ENCODE measurements around the gene RBBP8.
A peak's percentile ranks its signal among the peaks of the same experiment; 100 is the strongest.

The RBBP8 gene

DNA sequence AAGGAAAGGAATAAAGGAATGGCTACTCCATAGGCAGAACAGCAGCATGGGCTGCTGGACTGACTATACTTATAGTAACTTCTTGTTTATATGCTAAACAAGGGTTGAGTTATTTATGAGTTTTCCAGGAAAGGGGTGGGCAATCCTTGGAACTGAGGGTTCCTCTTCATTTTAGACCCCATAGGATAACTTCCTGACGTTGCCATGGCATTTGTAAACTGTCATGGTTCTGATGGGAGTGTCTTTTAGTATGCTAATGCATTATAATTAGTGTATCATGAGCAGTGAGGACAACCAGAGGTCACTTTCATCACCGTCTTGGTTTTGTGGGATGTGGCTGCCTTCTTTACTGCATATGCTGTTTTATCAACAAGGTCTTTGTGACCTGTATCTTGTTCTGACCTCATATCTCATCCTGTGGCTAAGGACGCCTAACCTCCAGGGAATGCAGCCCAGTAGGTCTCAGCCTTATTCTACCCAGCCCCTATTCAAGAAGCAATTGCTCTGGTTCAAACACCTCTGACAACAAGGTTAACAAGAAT is 103.6 kb downstream of the RBBP8 start:
- H3K4me3 ChIP-seq (ENCODE audit: control insufficient read depth in 1 of 7, extremely low read depth in 1 of 7, insufficient read depth in 4 of 7, low read depth in 2 of 7, low read length in 6 of 7) = no peak overlapping the region
- no peaks in the 10 kb centered on the region for H3K9me3 ChIP-seq (ENCODE audit: control extremely low read depth in 1 of 5, control insufficient read depth in 4 of 5, insufficient read depth in 2 of 5, low read depth in 1 of 5, low read length in 4 of 5)
- H3K27me3 ChIP-seq (replicated peaks in 2 of 5; ENCODE audit: control insufficient read depth in 4 of 5, insufficient read depth in 5 of 5, low read length in 4 of 5) = no peaks in the 10 kb centered on the region
- 93% methylated on average over 2 of the region's 3 CpGs for WGBS (ENCODE audit: insufficient coverage)
- H3K27ac ChIP-seq (ENCODE audit: insufficient read depth in 1 of 2, low read depth in 1 of 2, low read length in 2 of 2, poor library complexity in 1 of 2, severe bottlenecking in 2 of 2) = no peak overlapping the region
- ChIA-PET POLR2A (interaction anchor here (0.6 kb wide), 1 partner anchor 233 kb away, joined by 3 read pairs; no protein-coding TSS in a partner anchor), CTCF (interaction anchor here (0.6 kb wide), 1 partner anchor 233 kb away, joined by 3 read pairs; no protein-coding TSS in a partner anchor)
- no peaks in the 10 kb centered on the region for H3K4me1 ChIP-seq (ENCODE audit: control extremely low read depth in 1 of 4, control insufficient read depth in 4 of 4, insufficient read depth in 4 of 4, low read length in 3 of 4)
- H3K36me3 ChIP-seq (ENCODE audit: control insufficient read depth in 4 of 4, insufficient read depth in 4 of 4, low read length in 3 of 4) = no peaks in the 10 kb centered on the region
- DNase-seq = no peak

- Histone ChIP-seq H3K36me3 (ENCODE audit: control insufficient read depth in 4 of 4, insufficient read depth in 4 of 4, low read length in 3 of 4) (no peaks in the 10 kb centered on the region), H3K9me3 (ENCODE audit: control extremely low read depth in 1 of 5, control insufficient read depth in 4 of 5, insufficient read depth in 2 of 5, low read depth in 1 of 5, low read length in 4 of 5) (peaks cover 0 to 7% (median 0%) of the 10 kb centered on the region in 5 experiments), H3K4me1 (ENCODE audit: control extremely low read depth in 1 of 4, control insufficient read depth in 4 of 4, insufficient read depth in 4 of 4, low read length in 3 of 4) (no peaks in the 10 kb centered on the region), H3K27ac (ENCODE audit: insufficient read depth in 1 of 2, low read depth in 1 of 2, low read length in 2 of 2, poor library complexity in 1 of 2, severe bottlenecking in 2 of 2) (no peak overlapping the region), H3K4me3 (ENCODE audit: control insufficient read depth in 1 of 7, extremely low read depth in 1 of 7, insufficient read depth in 4 of 7, low read depth in 2 of 7, low read length in 6 of 7) (no peak overlapping the region), H3K27me3 (replicated peaks in 2 of 5; ENCODE audit: control insufficient read depth in 4 of 5, insufficient read depth in 5 of 5, low read length in 4 of 5) (no peaks in the 10 kb centered on the region)
- no peak for DNase-seq
- ChIA-PET POLR2A (no interaction called here), CTCF (interaction anchor here (1.1 kb wide), 1 partner anchor 9 kb away, joined by 3 read pairs; no protein-coding TSS in a partner anchor)
- WGBS (ENCODE audit: insufficient coverage) = no CpG with 5 or more reads among the region's 2 CpGs
Observed at GRCh38 chr18:23037646-23038045, 104.5 kb downstream of the RBBP8 start.

GRCh38 chr18:23038712-23039111 is 105.6 kb downstream of the RBBP8 start:
- Histone ChIP-seq H3K4me3 (ENCODE audit: control insufficient read depth in 1 of 7, extremely low read depth in 1 of 7, insufficient read depth in 4 of 7, low read depth in 2 of 7, low read length in 6 of 7) (no peak overlapping the region), H3K9me3 (ENCODE audit: control extremely low read depth in 1 of 5, control insufficient read depth in 4 of 5, insufficient read depth in 2 of 5, low read depth in 1 of 5, low read length in 4 of 5) (peaks cover 0 to 7% (median 0%) of the 10 kb centered on the region in 5 experiments), H3K27ac (ENCODE audit: insufficient read depth in 1 of 2, low read depth in 1 of 2, low read length in 2 of 2, poor library complexity in 1 of 2, severe bottlenecking in 2 of 2) (no peak overlapping the region), H3K27me3 (replicated peaks in 2 of 5; ENCODE audit: control insufficient read depth in 4 of 5, insufficient read depth in 5 of 5, low read length in 4 of 5) (no peaks in the 10 kb centered on the region), H3K4me1 (ENCODE audit: control extremely low read depth in 1 of 4, control insufficient read depth in 4 of 4, insufficient read depth in 4 of 4, low read length in 3 of 4) (no peaks in the 10 kb centered on the region), H3K36me3 (ENCODE audit: control insufficient read depth in 4 of 4, insufficient read depth in 4 of 4, low read length in 3 of 4) (no peaks in the 10 kb centered on the region)
- WGBS (ENCODE audit: insufficient coverage) = 90% methylated on average over 2 of the region's 4 CpGs
- CTCF ChIA-PET = no interaction called here
- DNase-seq = no peak
- POLR2A ChIA-PET = no interaction called here

- Histone ChIP-seq H3K27ac (ENCODE audit: insufficient read depth in 1 of 2, low read depth in 1 of 2, low read length in 2 of 2, poor library complexity in 1 of 2, severe bottlenecking in 2 of 2) (no peak overlapping the region), H3K9me3 (ENCODE audit: control extremely low read depth in 1 of 5, control insufficient read depth in 4 of 5, insufficient read depth in 2 of 5, low read depth in 1 of 5, low read length in 4 of 5) (peaks cover 0 to 7% (median 0%) of the 10 kb centered on the region in 5 experiments), H3K4me3 (ENCODE audit: control insufficient read depth in 1 of 7, extremely low read depth in 1 of 7, insufficient read depth in 4 of 7, low read depth in 2 of 7, low read length in 6 of 7) (no peak overlapping the region), H3K36me3 (ENCODE audit: control insufficient read depth in 4 of 4, insufficient read depth in 4 of 4, low read length in 3 of 4) (no peaks in the 10 kb centered on the region), H3K27me3 (replicated peaks in 2 of 5; ENCODE audit: control insufficient read depth in 4 of 5, insufficient read depth in 5 of 5, low read length in 4 of 5) (no peaks in the 10 kb centered on the region), H3K4me1 (ENCODE audit: control extremely low read depth in 1 of 4, control insufficient read depth in 4 of 4, insufficient read depth in 4 of 4, low read length in 3 of 4) (no peaks in the 10 kb centered on the region)
- ChIA-PET POLR2A (no interaction called here), CTCF (interaction anchor here (1.2 to 1.7 kb wide), 5 partner anchors 11 to 370 kb away, joined by 3 to 7 read pairs (median 4); no protein-coding TSS in a partner anchor)
- DNase-seq = no peak
Observed at GRCh38 chr18:23042133-23042532, 109.0 kb downstream of the RBBP8 start.

DNA sequence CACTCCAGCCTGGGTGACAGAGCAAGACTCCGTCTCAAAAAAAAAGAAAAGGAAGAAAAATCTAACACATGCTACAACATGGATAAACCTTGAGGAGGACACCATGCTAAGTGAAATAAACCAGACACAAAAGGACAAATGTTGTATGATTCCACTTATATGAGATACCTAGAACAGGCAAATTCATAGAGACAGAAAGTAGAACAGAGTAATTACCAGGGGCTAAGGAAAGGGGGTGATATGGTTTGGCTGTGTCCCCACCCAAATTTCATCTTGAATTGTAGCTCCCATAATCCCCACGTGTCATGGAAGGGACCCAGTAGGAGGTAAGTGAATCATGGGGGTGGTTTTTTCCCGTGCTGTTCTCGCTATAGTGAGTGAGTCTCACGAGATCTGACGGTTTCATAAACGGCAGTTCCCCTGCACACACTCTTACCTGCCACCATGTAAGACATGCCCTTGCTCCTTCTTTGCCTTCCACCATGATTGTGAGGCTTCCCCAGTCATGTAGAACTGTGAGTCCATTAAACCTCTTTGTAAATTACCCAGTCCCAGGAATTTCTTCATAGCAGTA is 110.8 kb downstream of the RBBP8 start:
- H3K27ac ChIP-seq (ENCODE audit: insufficient read depth in 1 of 2, low read depth in 1 of 2, low read length in 2 of 2, poor library complexity in 1 of 2, severe bottlenecking in 2 of 2) = no peak overlapping the region
- H3K4me3 ChIP-seq (ENCODE audit: control insufficient read depth in 1 of 7, extremely low read depth in 1 of 7, insufficient read depth in 4 of 7, low read depth in 2 of 7, low read length in 6 of 7) = no peak overlapping the region
- DNase-seq = no peak
- 100% methylated on average over 3 of the region's 7 CpGs for WGBS (ENCODE audit: insufficient coverage)
- H3K4me1 ChIP-seq (ENCODE audit: control extremely low read depth in 1 of 4, control insufficient read depth in 4 of 4, insufficient read depth in 4 of 4, low read length in 3 of 4) = no peaks in the 10 kb centered on the region
- H3K36me3 ChIP-seq (ENCODE audit: control insufficient read depth in 4 of 4, insufficient read depth in 4 of 4, low read length in 3 of 4) = no peaks in the 10 kb centered on the region
- POLR2A ChIA-PET = no interaction called here
- CTCF ChIA-PET = interaction anchor here (0.6 kb wide), 1 partner anchor 67 kb away, joined by 3 read pairs; no protein-coding TSS in a partner anchor
- H3K9me3 ChIP-seq (ENCODE audit: control extremely low read depth in 1 of 5, control insufficient read depth in 4 of 5, insufficient read depth in 2 of 5, low read depth in 1 of 5, low read length in 4 of 5) = peaks cover 0 to 7% (median 0%) of the 10 kb centered on the region in 5 experiments
- H3K27me3 ChIP-seq (replicated peaks in 2 of 5; ENCODE audit: control insufficient read depth in 4 of 5, insufficient read depth in 5 of 5, low read length in 4 of 5) = no peaks in the 10 kb centered on the region

- Histone ChIP-seq H3K9me3 (ENCODE audit: control extremely low read depth in 1 of 5, control insufficient read depth in 4 of 5, insufficient read depth in 2 of 5, low read depth in 1 of 5, low read length in 4 of 5) (no peaks in the 10 kb centered on the region), H3K4me1 (ENCODE audit: control extremely low read depth in 1 of 4, control insufficient read depth in 4 of 4, insufficient read depth in 4 of 4, low read length in 3 of 4) (peaks cover 1 to 20% (median 12%) of the 10 kb centered on the region in 4 experiments), H3K27me3 (replicated peaks in 2 of 5; ENCODE audit: control insufficient read depth in 4 of 5, insufficient read depth in 5 of 5, low read length in 4 of 5) (no peaks in the 10 kb centered on the region), H3K36me3 (ENCODE audit: control insufficient read depth in 4 of 4, insufficient read depth in 4 of 4, low read length in 3 of 4) (no peaks in the 10 kb centered on the region), H3K4me3 (ENCODE audit: control insufficient read depth in 1 of 7, extremely low read depth in 1 of 7, insufficient read depth in 4 of 7, low read depth in 2 of 7, low read length in 6 of 7) (no peak overlapping the region), H3K27ac (ENCODE audit: insufficient read depth in 1 of 2, low read depth in 1 of 2, low read length in 2 of 2, poor library complexity in 1 of 2, severe bottlenecking in 2 of 2) (no peak overlapping the region)
- DNase-seq = peak in 2 of 3 donors; percentile 33 to 51
- CTCF ChIA-PET = interaction anchor here (0.6 kb wide), 1 partner anchor 362 kb away, joined by 4 read pairs; no protein-coding TSS in a partner anchor
- 91% methylated on average over 4 of the region's 5 CpGs for WGBS (ENCODE audit: insufficient coverage)
- POLR2A ChIA-PET = interaction anchor here (0.6 kb wide), 1 partner anchor 179 kb away, joined by 3 read pairs; no protein-coding TSS in a partner anchor
Observed at GRCh38 chr18:23049698-23050373, 116.7 kb downstream of the RBBP8 start.
